ENCODE data around the gene KIAA0930. TPM values are rescaled to one million over a fixed set of nuclear protein-coding genes. Genes with fewer than 3 reads are reported as not detected.
"Not testable (repeated sequence)": the region's sequence is repeated elsewhere in the genome, so short reads cannot be mapped to it uniquely, and the experiment has no call there.

The KIAA0930 gene
- total RNA-seq, 4 donors from 2014 or later, result 51.6 to 64.9 (median 62.0) TPM

DNA sequence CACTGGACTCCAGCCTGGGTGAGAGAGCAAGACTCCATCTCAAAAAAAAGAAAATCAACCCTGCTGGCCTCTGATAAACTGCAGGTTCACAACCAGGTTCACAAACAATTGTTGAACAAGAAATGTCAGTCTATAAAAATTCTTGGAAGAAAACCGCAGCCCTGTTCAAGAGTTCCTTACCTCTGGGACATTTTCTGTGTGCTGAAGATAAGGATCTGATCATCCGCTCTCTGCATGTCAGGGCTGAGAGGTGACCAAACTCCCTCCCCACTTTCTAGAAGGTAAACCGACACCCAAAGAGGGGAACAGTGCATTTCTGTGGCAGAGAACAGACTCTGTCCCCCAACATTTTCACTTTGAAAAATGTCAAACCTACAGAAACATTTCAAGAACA lies 39.9 kb upstream of the KIAA0930 start:
- DNase-seq (ENCODE audit: low spot score in 2 of 2), result no peak
- 96% methylated on average over 3 of the region's 3 CpGs for WGBS, 2 donors
- H3K4me3 ChIP-seq, result no peak overlapping the region
- TF ChIP-seq POLR2A (IDR thresholded peaks at IDR 0.05), result no peak
- no peak for TF ChIP-seq EP300 (IDR thresholded peaks at IDR 0.05)
- TF ChIP-seq, protein P1, sequence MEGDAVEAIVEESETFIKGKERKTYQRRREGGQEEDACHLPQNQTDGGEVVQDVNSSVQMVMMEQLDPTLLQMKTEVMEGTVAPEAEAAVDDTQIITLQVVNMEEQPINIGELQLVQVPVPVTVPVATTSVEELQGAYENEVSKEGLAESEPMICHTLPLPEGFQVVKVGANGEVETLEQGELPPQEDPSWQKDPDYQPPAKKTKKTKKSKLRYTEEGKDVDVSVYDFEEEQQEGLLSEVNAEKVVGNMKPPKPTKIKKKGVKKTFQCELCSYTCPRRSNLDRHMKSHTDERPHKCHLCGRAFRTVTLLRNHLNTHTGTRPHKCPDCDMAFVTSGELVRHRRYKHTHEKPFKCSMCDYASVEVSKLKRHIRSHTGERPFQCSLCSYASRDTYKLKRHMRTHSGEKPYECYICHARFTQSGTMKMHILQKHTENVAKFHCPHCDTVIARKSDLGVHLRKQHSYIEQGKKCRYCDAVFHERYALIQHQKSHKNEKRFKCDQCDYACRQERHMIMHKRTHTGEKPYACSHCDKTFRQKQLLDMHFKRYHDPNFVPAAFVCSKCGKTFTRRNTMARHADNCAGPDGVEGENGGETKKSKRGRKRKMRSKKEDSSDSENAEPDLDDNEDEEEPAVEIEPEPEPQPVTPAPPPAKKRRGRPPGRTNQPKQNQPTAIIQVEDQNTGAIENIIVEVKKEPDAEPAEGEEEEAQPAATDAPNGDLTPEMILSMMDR (IDR thresholded peaks at IDR 0.05), result no peak
- H3K36me3 ChIP-seq, result no peaks in the 10 kb centered on the region
- H3K27ac ChIP-seq, result peak overlapping the region in 3 of 4 donors; percentile 10 to 74 (median 68)
- H3K9me3 ChIP-seq, result no peaks in the 10 kb centered on the region
- peaks cover 0 to 36% (median 16%) of the 10 kb centered on the region in 4 donors for H3K4me1 ChIP-seq
- peaks cover 0 to 28% of the 10 kb centered on the region in 2 donors for H3K27me3 ChIP-seq

DNA sequence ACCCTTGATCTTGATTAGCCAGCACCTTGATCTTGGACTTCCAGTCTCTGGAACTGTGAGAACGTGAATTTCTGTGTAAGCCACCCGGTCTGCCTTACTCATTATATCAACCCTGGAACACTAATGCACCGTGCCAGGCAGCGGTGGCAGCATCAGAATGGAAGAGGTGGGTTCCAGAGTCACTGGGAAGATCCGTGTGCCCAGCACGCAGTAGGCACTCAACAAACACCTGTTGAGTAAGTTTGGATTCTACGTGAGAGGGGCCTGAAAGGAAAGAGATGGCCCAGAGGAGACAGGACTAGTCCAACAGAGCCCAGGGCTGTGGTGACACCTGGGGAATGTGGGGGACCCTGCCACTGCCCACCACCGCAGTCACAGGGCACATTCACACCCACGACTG lies 37.4 kb upstream of the KIAA0930 start:
- WGBS, 2 donors, result 80 to 93% methylated on average over 9 of the region's 9 CpGs
- Histone ChIP-seq H3K27ac (no peak overlapping the region), H3K27me3 (peaks cover 0 to 11% of the 10 kb centered on the region in 2 donors), H3K4me1 (peaks cover 0 to 20% (median 13%) of the 10 kb centered on the region in 4 donors), H3K9me3 (no peaks in the 10 kb centered on the region), H3K36me3 (no peaks in the 10 kb centered on the region), H3K4me3 (no peak overlapping the region)
- DNase-seq (ENCODE audit: low spot score in 2 of 2), result no peak
- TF ChIP-seq EP300 (IDR thresholded peaks at IDR 0.05) (no peak), POLR2A (IDR thresholded peaks at IDR 0.05) (no peak)
- TF ChIP-seq, protein P1 (IDR thresholded peaks at IDR 0.05), result no peak

DNA sequence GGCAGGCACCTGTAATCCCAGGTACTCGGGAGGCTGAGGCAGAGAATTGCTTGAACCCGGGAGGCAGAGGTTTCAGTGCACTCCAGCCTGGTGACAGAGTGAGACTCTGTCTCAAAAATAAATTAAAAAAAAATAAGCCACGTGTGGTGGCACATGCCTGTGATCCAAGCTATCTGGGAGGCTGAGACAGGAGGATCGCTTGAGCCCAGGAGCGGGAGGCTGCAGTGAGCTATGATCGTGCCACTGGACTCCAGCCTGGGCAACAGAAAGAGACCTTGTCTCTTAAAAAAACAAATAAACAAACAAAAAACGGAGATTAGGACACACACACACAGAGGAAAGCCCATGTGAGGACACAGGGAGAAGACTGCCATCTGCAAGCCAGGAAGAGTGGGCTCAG lies 37.0 kb upstream of the KIAA0930 start:
- 82 to 83% methylated on average over 7 of the region's 7 CpGs for WGBS, 2 donors
- peaks cover 0 to 20% (median 13%) of the 10 kb centered on the region in 4 donors for H3K4me1 ChIP-seq
- not testable (repeated sequence) for DNase-seq (ENCODE audit: low spot score in 2 of 2); H3K27ac ChIP-seq; H3K9me3 ChIP-seq; H3K36me3 ChIP-seq; H3K4me3 ChIP-seq; H3K27me3 ChIP-seq

DNA sequence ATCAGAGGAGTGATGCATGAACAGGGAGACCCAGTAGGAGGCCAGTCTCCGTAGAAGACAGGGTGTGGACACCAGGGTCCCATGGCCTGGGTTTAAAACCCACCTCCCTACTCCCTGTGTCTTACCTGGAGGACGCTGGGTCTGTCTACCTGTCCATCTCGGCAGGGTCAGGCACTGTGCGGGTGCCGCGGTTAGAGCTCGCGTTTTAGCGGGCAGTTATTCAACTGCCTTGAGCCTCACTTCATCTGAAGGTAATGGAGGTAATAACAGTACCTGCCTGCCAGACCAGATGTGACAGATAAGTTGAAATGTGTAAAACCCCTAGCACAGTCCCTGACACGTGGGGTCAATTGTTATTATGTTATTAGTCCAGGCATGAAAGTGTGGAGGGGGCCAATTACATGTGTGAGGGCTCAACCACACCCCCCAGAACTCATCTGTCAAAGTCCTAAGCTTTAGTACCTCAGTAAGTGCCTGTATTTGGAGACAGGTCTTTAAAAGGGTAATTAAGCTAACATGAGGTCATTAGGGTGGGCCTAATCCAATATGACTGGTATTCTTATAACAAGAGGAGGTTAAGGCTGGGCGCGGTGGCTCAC lies 35.9 kb upstream of the KIAA0930 start:
- Histone ChIP-seq H3K4me1 (peaks cover 0 to 32% (median 22%) of the 10 kb centered on the region in 4 donors), H3K9me3 (no peaks in the 10 kb centered on the region), H3K4me3 (no peak overlapping the region), H3K27ac (no peak overlapping the region), H3K36me3 (no peaks in the 10 kb centered on the region), H3K27me3 (no peaks in the 10 kb centered on the region)
- no peak for DNase-seq (ENCODE audit: low spot score in 2 of 2)
- TF ChIP-seq POLR2A (IDR thresholded peaks at IDR 0.05) (no peak), EP300 (IDR thresholded peaks at IDR 0.05) (no peak)
- TF ChIP-seq, protein P1 (IDR thresholded peaks at IDR 0.05), result no peak
- WGBS, 2 donors, result 88 to 90% methylated on average over 10 to 12 of the region's 12 CpGs

DNA sequence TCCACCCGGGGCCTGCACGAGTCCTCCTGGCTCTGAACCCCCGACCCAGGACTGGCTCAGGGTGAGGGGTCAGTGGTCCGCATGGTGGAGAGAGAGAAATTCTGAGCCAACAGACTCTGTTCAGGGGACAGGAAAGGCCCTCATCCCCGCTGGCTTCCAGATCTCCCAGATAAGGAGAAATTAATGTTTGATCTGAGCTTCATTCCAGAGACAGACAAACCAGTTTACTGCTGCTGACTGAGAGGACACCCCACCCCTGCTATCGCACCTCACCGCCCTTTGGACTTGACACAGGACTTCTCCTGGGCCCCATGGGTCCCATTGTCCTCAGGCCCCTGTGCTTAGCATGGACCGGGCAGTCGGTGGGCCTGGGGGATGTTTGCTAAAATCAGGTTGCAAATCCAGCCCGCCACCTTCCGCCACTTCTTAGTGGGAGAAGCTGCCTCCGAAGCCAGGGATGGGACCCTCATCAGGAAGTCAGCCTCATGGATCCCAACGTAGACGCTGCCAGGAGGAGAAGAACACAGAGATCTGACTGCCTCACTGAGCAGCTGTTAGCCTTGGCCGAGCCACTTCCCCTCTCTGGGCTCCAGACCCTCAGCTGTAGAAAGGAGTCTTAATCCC lies 32.9 kb upstream of the KIAA0930 start:
- peaks cover 0 to 38% (median 17%) of the 10 kb centered on the region in 4 donors for H3K4me1 ChIP-seq
- no peak for DNase-seq (ENCODE audit: low spot score in 2 of 2)
- H3K27ac ChIP-seq, result peak overlapping the region in 2 of 4 donors; percentile 41 to 65
- WGBS, 2 donors, result 90 to 93% methylated on average over 12 to 15 of the region's 15 CpGs
- no peak for TF ChIP-seq EP300 (IDR thresholded peaks at IDR 0.05)
- TF ChIP-seq POLR2A (IDR thresholded peaks at IDR 0.05), result no peak
- TF ChIP-seq, protein P1 (IDR thresholded peaks at IDR 0.05), result no peak
- no peaks in the 10 kb centered on the region for H3K9me3 ChIP-seq
- H3K27me3 ChIP-seq, result no peaks in the 10 kb centered on the region
- no peaks in the 10 kb centered on the region for H3K36me3 ChIP-seq
- no peak overlapping the region for H3K4me3 ChIP-seq
